UCSD-AML1 (cell line): Measurements from ENCODE around the gene RANBP10.

ENCODE experiments used
- DNase-seq: peaks from one replicate; lab custom pipeline; 2025; ENCODE audit not compliant: unreplicated experiment; lab: John Stamatoyannopoulos, UW

The RANBP10 gene

DNA sequence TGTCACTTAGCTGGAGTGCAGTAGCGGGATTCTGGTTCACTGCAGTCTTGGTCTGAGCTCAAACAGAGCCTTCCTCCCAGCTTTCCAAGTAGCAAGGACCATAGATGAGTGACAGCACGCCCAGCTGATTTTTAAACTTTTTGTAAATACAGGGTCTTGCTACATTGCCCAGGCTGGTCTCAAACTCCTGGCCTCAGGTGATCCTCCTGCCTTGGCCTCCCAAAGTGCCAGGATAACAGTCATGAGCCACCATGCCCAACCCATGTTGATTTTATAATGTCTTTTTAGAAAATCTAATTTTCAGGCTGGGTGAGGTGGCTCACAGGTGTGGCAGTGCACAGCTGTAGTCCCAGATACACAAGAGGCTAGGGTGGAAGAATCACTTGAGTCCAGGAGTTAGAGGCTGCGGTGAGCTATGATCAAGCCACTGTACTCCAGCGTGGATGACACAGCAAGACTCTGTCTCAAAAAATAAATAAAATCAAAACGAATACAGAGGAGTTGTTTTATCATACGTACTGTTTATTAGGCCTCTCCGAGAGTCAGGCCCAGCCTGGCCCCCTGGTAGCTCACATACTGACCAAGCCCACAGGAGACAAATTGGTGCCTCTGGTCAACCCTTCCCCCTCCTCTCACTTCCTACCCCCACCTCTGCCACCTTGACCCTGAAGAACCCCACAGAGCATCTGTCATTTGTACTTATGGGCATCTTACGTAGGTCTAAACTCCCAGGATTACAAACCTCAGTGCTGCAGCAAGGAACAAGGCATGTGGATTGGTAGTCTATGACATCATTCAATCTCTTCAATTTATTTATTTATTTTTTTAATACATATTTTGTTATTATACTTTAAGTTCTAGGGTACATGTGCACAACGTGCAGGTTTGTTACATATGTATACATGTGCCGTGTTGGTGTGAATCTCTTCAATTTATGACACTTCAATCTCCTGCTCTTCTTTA is 126.1 kb downstream of the RANBP10 start:
- no peak for DNase-seq

DNA sequence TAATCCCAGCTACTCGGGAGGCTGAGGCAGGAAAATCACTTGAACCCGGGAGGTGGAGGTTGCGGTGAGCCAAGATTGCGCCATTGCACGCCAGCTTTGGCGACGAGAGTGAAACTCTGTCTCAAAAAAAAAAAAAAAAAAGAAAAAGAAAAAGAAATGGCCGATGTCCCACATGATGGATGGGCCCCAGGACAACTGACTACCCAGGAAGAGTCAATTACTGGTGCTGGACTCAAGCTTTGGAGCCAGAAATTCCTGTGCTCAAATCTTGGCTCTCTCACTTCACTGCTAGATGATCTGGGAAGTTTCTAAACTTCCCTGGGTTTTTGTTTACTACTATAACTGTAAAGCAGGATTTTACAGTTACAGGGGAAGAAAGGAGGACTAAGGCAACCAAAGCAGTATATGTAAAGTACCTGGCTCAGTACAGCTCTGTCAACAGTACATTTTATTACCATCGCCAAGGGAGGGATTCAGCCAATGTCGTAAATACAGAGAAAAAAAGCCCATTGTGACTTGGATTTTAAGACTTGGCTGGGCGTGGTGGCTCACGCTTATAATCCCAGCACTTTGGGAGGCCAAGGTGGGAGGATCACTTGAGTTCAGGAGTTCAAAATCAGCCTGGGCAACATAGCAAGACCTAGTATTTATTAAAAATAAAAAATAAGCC is 127.9 kb downstream of the RANBP10 start:
- DNase-seq, result no peak

DNA sequence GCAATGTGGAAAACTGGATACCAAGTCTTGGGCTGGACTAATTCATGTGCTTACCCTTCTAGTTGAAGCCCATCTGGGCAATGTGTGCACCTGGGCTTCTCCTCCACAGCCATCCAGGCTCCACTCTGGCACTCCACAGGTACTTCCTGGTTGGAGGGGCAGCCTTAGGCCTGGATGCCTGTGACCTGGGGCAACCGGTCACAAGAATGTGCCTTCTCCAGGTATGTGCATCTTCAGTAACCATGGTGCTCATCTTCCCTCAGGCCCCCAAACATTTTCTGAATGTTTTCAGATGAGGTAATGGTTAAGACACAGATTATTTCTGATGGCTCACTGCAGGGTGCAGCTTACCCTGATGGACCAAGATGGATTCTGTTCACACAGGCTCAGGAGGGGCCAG is 128.6 kb downstream of the RANBP10 start:
- no peak for DNase-seq

DNA sequence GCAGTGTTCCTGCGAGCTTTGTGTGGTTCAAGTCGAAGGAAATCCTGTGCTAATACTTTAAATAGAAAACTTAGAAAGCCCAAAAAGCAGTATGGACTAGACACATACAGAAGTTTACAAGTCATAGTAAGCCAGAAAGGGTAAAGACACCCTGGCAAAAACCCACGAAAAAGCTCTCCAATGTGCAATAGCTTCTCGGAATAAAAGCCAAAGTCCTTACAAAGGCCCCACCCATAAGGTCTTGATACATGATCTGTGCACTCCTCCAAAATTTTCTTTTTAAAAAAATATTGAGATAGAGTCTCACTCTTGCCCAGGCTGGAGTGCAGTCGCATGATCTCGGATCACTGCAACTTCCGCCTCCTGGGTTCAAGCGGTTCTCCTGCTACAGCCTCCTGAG is 129.4 kb downstream of the RANBP10 start:
- no peak for DNase-seq

DNA sequence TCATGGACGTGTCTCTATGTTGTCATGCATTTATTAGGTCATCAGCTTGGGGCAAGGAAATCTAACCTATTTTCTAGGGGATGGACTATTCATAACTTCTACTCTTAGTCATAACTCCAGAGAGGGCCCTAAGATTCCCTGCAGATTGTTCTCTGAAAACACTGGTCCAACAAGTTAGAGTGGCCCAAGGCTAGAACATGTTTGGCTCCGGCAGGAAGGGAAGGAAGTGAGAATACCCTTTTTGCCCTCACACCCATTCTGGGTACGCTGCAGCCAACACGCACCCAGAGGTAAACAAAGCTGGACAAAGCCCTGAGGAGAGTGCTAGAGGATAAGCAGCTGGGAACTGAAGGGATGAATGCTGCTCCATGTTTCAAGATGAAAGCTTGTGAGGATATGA is 129.8 kb downstream of the RANBP10 start:
- no peak for DNase-seq

DNA sequence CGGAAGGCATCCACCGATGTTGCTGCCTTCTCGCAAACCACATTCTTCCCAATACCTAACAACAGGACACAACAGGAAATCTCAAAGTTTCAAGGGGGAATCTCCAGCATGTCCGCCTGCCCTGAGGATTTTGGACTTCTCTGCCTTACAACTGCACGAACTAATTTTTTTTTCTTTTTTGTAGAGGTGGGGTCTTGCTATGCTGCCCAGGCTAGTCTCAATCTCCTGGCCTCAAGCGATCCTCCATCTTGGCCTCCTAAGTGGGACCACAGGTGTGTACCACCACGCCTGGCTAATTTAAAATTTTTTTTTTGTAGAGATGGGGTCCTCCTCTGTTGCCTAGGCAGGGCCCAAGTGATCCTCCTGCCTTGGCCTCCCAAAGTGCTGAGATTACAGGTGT is 130.4 kb downstream of the RANBP10 start:
- no peak for DNase-seq

DNA sequence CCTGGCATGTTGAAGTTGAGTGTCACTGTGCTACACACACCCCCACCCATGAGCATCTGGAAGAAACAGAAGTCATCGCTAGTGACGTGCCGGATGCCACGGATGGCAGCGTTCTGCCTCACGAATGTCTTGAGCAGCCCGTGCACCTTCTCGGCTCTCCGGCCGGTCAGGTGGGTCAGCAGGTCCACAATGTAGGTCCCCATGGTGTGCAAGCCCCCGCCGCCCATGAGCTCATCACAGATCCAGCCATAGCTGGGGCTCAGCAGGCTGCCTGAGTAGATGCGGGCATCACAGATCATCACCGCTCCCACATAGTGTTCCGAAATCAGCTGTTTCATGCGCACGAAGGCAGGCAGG is 130.8 kb downstream of the RANBP10 start:
- DNase-seq, result no peak

DNA sequence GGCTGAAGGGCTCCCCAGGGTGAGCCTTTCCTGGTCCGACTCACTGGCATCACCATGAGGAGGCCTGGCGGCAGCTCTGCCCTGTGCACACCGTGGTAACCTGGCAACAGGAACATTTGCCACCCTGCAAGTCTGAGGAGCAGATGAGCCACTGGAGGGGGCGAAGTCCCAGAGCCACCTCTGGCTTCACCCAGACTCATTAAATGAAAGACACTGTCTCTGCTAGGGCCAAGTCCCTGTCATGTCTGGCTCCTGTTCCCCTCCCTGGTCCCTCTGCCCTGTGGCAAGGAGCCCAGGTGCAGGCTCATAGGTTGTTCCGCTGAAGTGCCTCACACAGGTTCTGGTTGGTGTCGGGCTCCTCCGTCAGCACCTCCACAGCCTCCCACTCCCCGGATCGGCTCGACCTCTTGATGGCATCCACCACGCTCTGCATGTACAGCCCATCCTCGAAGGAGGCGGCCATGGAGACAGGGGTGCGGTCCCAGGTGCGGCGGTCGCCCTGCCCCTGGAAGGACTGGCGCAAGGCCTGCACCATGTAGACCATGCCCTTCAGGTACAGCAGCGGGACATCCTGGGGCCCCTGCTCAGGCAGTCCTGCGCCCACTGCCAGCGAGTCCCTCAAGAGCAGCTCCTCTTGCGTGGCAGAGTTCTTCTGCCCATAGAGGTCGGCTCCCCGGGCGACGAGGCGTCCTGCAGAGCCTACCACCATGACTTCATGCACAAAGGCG is 131.3 kb downstream of the RANBP10 start:
- no peak for DNase-seq

DNA sequence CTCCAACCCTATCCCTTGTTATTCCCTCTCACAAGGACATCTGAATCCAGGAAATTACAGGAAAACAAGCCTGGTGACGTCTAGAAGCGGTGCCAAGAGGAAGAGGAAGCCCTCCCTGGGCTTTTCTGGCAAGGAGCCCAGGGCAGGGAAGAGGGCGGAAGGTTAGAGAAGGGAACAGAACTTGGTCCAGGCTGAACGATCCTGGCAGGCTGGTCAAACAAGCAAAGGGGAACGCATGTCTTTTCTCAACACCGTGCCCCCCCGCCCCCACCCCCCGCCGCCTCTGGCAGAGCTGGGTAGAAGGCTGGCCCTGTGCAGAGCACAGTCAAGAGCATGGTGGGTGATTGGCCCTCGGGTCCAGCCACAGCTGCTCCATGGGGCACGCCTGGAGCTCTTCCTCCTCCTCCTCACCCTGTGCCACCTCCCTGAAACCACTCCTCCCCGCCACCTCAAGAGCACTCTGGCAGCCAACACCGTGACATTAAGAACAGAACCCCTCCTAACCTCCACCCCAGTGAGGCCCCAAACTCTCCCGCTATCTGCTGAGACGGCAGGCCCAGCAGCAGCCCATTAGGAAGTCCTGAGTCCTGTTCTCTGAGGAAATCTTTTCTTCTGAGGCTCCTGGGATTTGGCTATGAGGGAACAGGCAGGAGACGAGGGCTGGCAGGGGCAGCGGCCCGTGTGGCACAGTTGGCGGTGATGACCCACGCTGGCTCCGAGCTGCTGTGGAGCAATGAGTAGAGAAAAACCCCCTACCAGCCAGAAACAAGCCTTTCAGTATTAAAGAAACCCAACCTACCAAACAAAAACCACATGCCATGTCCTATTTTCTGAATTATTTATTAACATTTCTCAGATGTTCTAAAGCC is 132.4 kb downstream of the RANBP10 start:
- DNase-seq, result peak; percentile 53
